ENCODE measurements around the gene CD22.

- TF ChIP-seq CTCF (conservative IDR thresholded peaks at IDR 0.05) (no peak), ZFX (IDR thresholded peaks at IDR 0.05) (no peak)
These were observed 34.1 kb downstream of the CD22 start for GRCh38 chr19:35363001-35363590.

Data from C4-2B (cell line).